OCI-M1 (cell line): ENCODE measurements around the gene FBP2.
"Not testable (repeated sequence)": the region's sequence is repeated elsewhere in the genome, so short reads cannot be mapped to it uniquely, and the experiment has no call there.

Source experiments
- DNase-seq: peaks from one replicate; lab custom pipeline; 2025; lab: John Stamatoyannopoulos, UW

FBP2 gene

GRCh38 chr9:94606646-94607422 lies 13.2 kb upstream of the FBP2 start:
- DNase-seq: no peak

GRCh38 chr9:94603259-94604160 lies 9.9 kb upstream of the FBP2 start:
- DNase-seq: peak; percentile 61

DNA sequence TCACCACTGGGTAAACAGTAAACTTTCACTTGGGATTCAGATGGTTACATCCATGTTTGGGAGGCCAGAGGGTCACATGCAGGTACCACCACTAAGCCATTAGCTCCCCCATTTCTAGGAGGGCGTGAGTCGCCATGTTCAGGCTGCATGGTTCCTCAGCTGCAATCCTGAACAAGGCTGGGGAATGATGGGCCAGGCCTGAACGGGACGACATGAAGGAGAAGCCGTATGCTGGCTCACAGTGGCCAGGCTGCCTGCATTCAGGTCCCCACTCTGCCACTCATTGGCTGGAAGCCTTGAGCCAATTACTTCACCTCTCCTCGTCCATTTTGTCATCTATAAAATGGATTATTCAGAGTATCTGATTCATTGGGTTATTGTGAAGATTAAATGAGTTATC lies 9.0 kb upstream of the FBP2 start:
- no peak for DNase-seq

- no peak for DNase-seq
Measured at GRCh38 chr9:94600715-94601114, 7.1 kb upstream of the FBP2 start.

DNA sequence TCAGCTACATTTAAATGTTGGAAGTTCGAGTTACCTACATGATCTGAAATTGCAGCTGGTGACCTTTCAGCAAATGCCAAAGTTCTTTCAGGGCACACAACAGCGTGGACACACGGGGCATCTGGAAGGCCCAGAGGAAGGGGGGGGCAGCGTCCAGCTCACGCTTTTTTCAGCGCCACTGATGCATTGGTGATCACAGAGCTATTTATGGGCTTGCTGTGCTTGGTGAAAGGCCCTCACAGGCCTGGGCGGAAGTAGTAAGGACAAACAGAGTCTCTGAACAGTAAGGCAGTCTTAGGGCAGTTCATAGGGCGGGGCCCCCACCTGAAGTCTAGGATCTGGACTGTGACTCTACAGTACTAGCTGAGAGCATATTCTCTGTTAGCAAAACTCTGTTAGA lies 6.6 kb upstream of the FBP2 start:
- no peak for DNase-seq

DNA sequence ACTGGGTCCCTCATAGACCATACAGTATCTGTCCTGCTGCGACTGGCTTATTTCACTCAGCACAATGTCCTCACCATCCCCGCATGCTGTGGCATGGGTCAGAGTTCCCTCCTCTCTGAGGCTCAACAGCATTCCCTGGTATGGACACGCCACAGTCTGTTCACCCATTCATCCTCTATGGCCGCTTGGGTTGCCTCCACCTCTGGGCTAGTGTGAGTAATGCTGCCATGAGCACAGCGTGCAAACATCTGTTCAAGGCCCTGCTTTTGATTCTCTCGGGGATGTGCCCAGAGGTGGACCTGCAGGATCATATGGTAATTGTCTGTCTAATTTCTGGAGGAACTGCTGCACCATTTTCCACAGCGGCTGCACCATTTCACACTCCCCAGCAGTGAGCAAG lies 5.5 kb upstream of the FBP2 start:
- DNase-seq: no peak

- DNase-seq: not testable (repeated sequence)
Measured at GRCh38 chr9:94592683-94593082, 941 bp downstream of the FBP2 start.

GRCh38 chr9:94591876-94592275 lies 1.7 kb downstream of the FBP2 start:
- DNase-seq: no peak

- DNase-seq: not testable (repeated sequence)
Measured at GRCh38 chr9:94591046-94591545, 2.5 kb downstream of the FBP2 start.

DNA sequence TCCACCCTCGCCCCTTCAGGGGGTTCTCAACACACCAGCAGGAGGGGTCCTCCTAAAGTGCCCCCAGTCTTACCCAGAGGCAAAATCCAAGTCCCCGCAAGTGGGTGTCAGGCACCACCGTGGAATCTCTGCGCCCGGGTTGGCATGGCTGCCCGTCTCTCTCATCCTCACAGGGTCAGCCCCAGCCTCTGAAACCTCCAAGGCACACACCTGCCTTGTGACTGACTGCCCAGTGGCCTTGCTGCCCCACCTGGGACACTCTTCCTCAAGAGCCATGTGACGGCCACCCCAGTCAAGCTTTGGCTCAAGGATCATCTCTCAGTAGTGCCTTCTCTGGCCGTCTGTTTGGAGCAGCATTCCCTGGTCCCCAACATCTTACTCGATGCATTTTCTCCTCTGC lies 4.9 kb downstream of the FBP2 start:
- no peak for DNase-seq

DNA sequence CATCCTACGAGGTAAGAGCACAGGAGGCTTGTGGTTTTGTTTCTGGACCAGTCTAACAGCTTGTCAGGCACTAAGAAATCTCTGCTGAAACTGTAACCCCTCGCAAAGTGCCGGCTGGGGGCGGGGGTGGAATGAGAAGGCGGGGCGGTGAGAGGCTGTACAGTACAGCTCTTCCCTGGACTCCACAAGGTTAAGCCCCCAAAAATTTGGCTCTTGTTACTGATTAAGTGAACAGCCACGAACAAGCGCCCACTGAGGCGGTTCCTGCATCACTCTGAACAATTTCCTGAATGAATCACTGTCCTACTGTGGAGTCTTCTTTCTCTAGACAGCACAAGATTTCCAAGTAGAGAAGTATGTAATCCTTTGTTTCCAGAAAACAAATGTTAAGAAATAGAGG lies 6.8 kb downstream of the FBP2 start:
- DNase-seq: no peak

- DNase-seq: peak; percentile 10
Measured at GRCh38 chr9:94586316-94586715, 7.3 kb downstream of the FBP2 start.

GRCh38 chr9:94584555-94584954 lies 9.1 kb downstream of the FBP2 start:
- DNase-seq: no peak

DNA sequence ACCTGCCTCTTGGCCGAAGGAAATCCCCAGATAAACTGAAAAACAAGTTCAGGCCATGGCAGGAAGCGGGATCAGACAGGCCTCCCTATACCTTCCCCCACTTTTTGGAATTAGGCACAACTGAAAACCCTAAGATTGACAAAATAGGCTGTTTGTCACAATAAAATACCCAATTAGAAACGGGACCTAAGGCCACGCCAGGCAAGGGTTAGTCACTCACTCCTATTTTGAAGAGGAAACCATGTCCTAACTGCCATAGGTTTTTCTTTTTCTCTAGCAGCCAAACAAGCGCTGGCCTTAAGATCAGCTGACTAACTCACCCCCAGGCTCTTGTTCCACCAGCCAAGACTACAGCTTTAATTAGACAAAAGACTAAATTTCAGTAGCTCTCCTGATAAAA lies 11.9 kb downstream of the FBP2 start:
- DNase-seq: no peak

GRCh38 chr9:94577571-94577970 lies 16.1 kb downstream of the FBP2 start:
- DNase-seq: no peak

- no peak for DNase-seq
Measured at GRCh38 chr9:94577036-94577435, 16.6 kb downstream of the FBP2 start.

GRCh38 chr9:94576131-94576530 lies 17.5 kb downstream of the FBP2 start:
- peak; percentile 44 for DNase-seq

- DNase-seq: no peak
Measured at GRCh38 chr9:94568972-94569712, 24.5 kb downstream of the FBP2 start.

- no peak for DNase-seq
Measured at GRCh38 chr9:94568250-94568889, 25.3 kb downstream of the FBP2 start.

- DNase-seq: no peak
Measured at GRCh38 chr9:94567271-94567670, 26.4 kb downstream of the FBP2 start.

- no peak for DNase-seq
Measured at GRCh38 chr9:94566550-94566949, 27.1 kb downstream of the FBP2 start.

- DNase-seq: not testable (repeated sequence)
Measured at GRCh38 chr9:94564279-94564678, 29.3 kb downstream of the FBP2 start.
